CD14-positive monocyte (primary cell): ENCODE results near the gene RELL1. TPM values are rescaled to one million over a fixed set of nuclear protein-coding genes. Genes with fewer than 3 reads are reported as not detected.

Source experiments
- DNase-seq, 3 donors: peaks; one replicate each; pipeline ENCODE4 v3.0.0-alpha.2; 2011 to 2022
- H2AFZ ChIP-seq: 2 replicates; pipeline ENCODE4 v1.6.0; 2012; ENCODE audit warnings: mild to moderate bottlenecking, low read depth, low read length, inconsistent platforms; ENCODE audit not compliant: insufficient read depth, poor library complexity, severe bottlenecking
- H3K27ac ChIP-seq, 2 donors: 1 replicate in 1 of 2; 2 replicates in 1 of 2; pipeline ENCODE4 v1.5.1; 2012 to 2013; ENCODE audit warnings: low read length in 2 of 2, control low read depth in 1 of 2, inconsistent platforms in 1 of 2, low read depth in 1 of 2, mild to moderate bottlenecking in 1 of 2
- H3K27me3 ChIP-seq, 2 donors: one replicate each; pipeline versions ENCODE4 v1.6.0 to v1.6.1; 2011 to 2013; ENCODE audit warnings: low read length in 2 of 2; ENCODE audit not compliant: control insufficient read depth in 2 of 2, insufficient read depth in 2 of 2
- H3K36me3 ChIP-seq, 2 donors: replicated peaks in 1 of 2; 1 replicate in 1 of 2; 2 replicates in 1 of 2; pipeline versions ENCODE4 v1.5.1 to v1.6.1; 2012 to 2013; ENCODE audit warnings: low read length in 2 of 2, control low read depth in 1 of 2, inconsistent platforms in 1 of 2, mild to moderate bottlenecking in 1 of 2; ENCODE audit not compliant: insufficient read depth in 2 of 2, control insufficient read depth in 1 of 2
- H3K4me1 ChIP-seq, 2 donors: 1 replicate in 1 of 2; 2 replicates in 1 of 2; pipeline versions ENCODE4 v1.5.1 to v1.6.1; 2012 to 2013; ENCODE audit warnings: low read length in 2 of 2, control low read depth in 1 of 2, inconsistent platforms in 1 of 2, mild to moderate bottlenecking in 1 of 2, moderate library complexity in 1 of 2; ENCODE audit not compliant: insufficient read depth in 2 of 2, control insufficient read depth in 1 of 2
- H3K4me2 ChIP-seq: replicated peaks from 2 replicates; pipeline ENCODE3; 2012; ENCODE audit warnings: low read length, moderate library complexity, mild to moderate bottlenecking; ENCODE audit not compliant: poor library complexity, severe bottlenecking; ENCODE audit errors: extremely low read depth
- H3K4me3 ChIP-seq, 3 experiments: fragments of 200-600 bp in 1 of 3; sonication (generic) in 1 of 3; replicated peaks in 1 of 3; 1 replicate in 2 of 3; 2 replicates in 1 of 3; pipeline ENCODE4 v1.5.1; 2011 to 2013; ENCODE audit warnings: low read length in 3 of 3, mild to moderate bottlenecking in 3 of 3, control low read depth in 2 of 3, low read depth in 2 of 3, inconsistent platforms in 1 of 3, moderate library complexity in 1 of 3
- H3K79me2 ChIP-seq: 2 replicates; pipeline ENCODE4 v1.6.0; 2012; ENCODE audit warnings: mild to moderate bottlenecking, control low read depth, inconsistent platforms, low read length, moderate library complexity; ENCODE audit not compliant: insufficient read depth
- H3K9ac ChIP-seq: 2 replicates; pipeline ENCODE4 v1.6.0; 2017; ENCODE audit warnings: low read length, mild to moderate bottlenecking; ENCODE audit not compliant: insufficient read depth, poor library complexity, severe bottlenecking
- H3K9me3 ChIP-seq, 2 donors: replicated peaks in 1 of 2; 1 replicate in 1 of 2; 2 replicates in 1 of 2; pipeline versions ENCODE4 v1.5.1 to v1.6.1; 2012 to 2013; ENCODE audit warnings: low read length in 2 of 2, control low read depth in 1 of 2; ENCODE audit not compliant: control insufficient read depth in 1 of 2, insufficient read depth in 1 of 2
- H4K20me1 ChIP-seq: 2 replicates; pipeline ENCODE4 v1.6.0; 2012; ENCODE audit warnings: mild to moderate bottlenecking, low read length, control low read depth, moderate library complexity; ENCODE audit not compliant: insufficient read depth
- H3K27ac Mint-ChIP-seq, 7 donors: one replicate each; pipeline ENCODE4 v1.8.0; 2020; ENCODE audit warnings: mild to moderate bottlenecking in 7 of 7, mixed read lengths in 7 of 7, moderate library complexity in 6 of 7, inconsistent platforms in 2 of 7
- H3K27me3 Mint-ChIP-seq, 3 donors: one replicate each; pipeline ENCODE4 v1.8.0; 2021 to 2022; ENCODE audit warnings: low read depth in 3 of 3, mild to moderate bottlenecking in 3 of 3, mixed read lengths in 3 of 3, moderate library complexity in 3 of 3, inconsistent platforms in 1 of 3
- H3K36me3 Mint-ChIP-seq, 2 donors: one replicate each; pipeline ENCODE4 v1.8.0; 2020; ENCODE audit warnings: mixed read lengths in 2 of 2, inconsistent platforms in 1 of 2, mild to moderate bottlenecking in 1 of 2
- H3K4me1 Mint-ChIP-seq: one replicate; pipeline ENCODE4 v1.8.0; 2020; ENCODE audit warnings: mild to moderate bottlenecking, mixed read lengths
- H3K4me3 Mint-ChIP-seq, 2 donors: one replicate each; pipeline ENCODE4 v1.8.0; 2020; ENCODE audit warnings: mild to moderate bottlenecking in 2 of 2, mixed read lengths in 2 of 2, moderate library complexity in 1 of 2
- H3K9me3 Mint-ChIP-seq, 7 donors: one replicate each; pipeline ENCODE4 v1.8.0; 2020 to 2022; ENCODE audit warnings: mixed read lengths in 7 of 7, mild to moderate bottlenecking in 6 of 7, moderate library complexity in 6 of 7, inconsistent platforms in 2 of 7
- CTCF ChIP-seq: fragments of 200-600 bp; IDR thresholded peaks from one replicate; pipeline ENCODE4 v1.8.0; 2022; ENCODE audit warnings: antibody characterized with exemption, mild to moderate bottlenecking
- WGBS: methylation state at CpG from one replicate; pipeline ENCODE4 v1.1.5; 2013; ENCODE audit warnings: missing lambda C conversion rate; ENCODE audit not compliant: insufficient coverage; 5-methylcytosine and 5-hydroxymethylcytosine counted together
- intact Hi-C, 2 donors: fragments of 100-400 bp; cut with micrococcal nuclease; formaldehyde crosslinking; loops; one replicate each; pipeline versions ENCODE4 v1.15.0 to v1.15.1; 2023
- polyA plus RNA-seq, 3 donors: library from polyadenylated mRNA; depleted of rRNA in 1 of 3; unstranded in 2 of 3; stranded (reverse) in 1 of 3; fragments of 300-500 nt in 2 of 3; fragments of >200 nt in 1 of 3; fragmentation: Illumina TruSeq in 2 of 3; gene quantifications; 1 replicate in 2 of 3; 2 replicates in 1 of 3; pipeline ENCODE4 v1.2.3, GENCODE V29; 2012 to 2021

RELL1 gene
- polyA plus RNA-seq, 3 donors, result 13.3 to 30.2 (median 16.2) TPM

- Histone ChIP-seq H4K20me1 (no peaks in the 10 kb centered on the region), H3K4me2 (peak overlapping the region; percentile 34), H3K27ac (no peak overlapping the region), H3K9me3 (no peaks in the 10 kb centered on the region), H3K4me3 (peak overlapping the region in 1 of 3 experiments; percentile 16), H2AFZ (peak overlapping the region; percentile 18), H3K36me3 (no peaks in the 10 kb centered on the region), H3K9ac (no peak overlapping the region), H3K27me3 (no peaks in the 10 kb centered on the region), H3K79me2 (no peaks in the 10 kb centered on the region), H3K4me1 (peaks cover 44 to 51% of the 10 kb centered on the region in 2 donors)
- peak; percentile 62 to 73 (median 69) for DNase-seq
- H3K27ac Mint-ChIP-seq, result peak overlapping the region in 3 of 7 donors; percentile 23 to 63 (median 39)
- peaks cover 62% of the 10 kb centered on the region for H3K4me1 Mint-ChIP-seq
- WGBS, result 0% methylated on average over 5 of the region's 10 CpGs
- peak; percentile 98 for TF ChIP-seq CTCF
- H3K9me3 Mint-ChIP-seq, result peaks cover 4 to 13% (median 9%) of the 10 kb centered on the region in 7 donors
- H3K36me3 Mint-ChIP-seq, result peaks cover 6 to 9% of the 10 kb centered on the region in 2 donors
- H3K27me3 Mint-ChIP-seq, result peaks cover 0 to 2% (median 0%) of the 10 kb centered on the region in 3 donors
- intact Hi-C loops, result loop anchor here (5.0 to 10.0 kb wide), 5 partner anchors 84 to 434 kb away; partner anchors contain the start of genes PGM2 (in 1 of the 2) and RELL1 (in 1 of the 2)
- H3K4me3 Mint-ChIP-seq, result peak overlapping the region in 1 of 2 donors; percentile 83
These were observed 83.1 kb downstream of the RELL1 start for GRCh38 chr4:37603070-37603468.

- Histone ChIP-seq H3K9me3 (no peaks in the 10 kb centered on the region), H3K27ac (peak overlapping the region in 1 of 2 donors; percentile 60), H3K4me3 (no peak overlapping the region), H3K9ac (no peak overlapping the region), H3K4me1 (peaks cover 44 to 51% of the 10 kb centered on the region in 2 donors), H3K79me2 (no peaks in the 10 kb centered on the region), H3K27me3 (no peaks in the 10 kb centered on the region), H2AFZ (no peak overlapping the region), H3K36me3 (no peaks in the 10 kb centered on the region), H3K4me2 (no peak overlapping the region), H4K20me1 (no peaks in the 10 kb centered on the region)
- no peak for DNase-seq
- intact Hi-C loops, result loop anchor here (5.0 to 10.0 kb wide), 5 partner anchors 85 to 435 kb away; partner anchors contain the start of genes PGM2 (in 1 of the 2) and RELL1 (in 1 of the 2)
- peaks cover 4 to 6% of the 10 kb centered on the region in 2 donors for H3K36me3 Mint-ChIP-seq
- H3K9me3 Mint-ChIP-seq, result peaks cover 4 to 13% (median 9%) of the 10 kb centered on the region in 7 donors
- peak overlapping the region in 4 of 7 donors; percentile 23 to 76 (median 48) for H3K27ac Mint-ChIP-seq
- H3K4me1 Mint-ChIP-seq, result peaks cover 62% of the 10 kb centered on the region
- H3K27me3 Mint-ChIP-seq, result peaks cover 0 to under 1% (median 0%) of the 10 kb centered on the region in 3 donors
- TF ChIP-seq CTCF, result no peak
- 75% methylated on average over 8 of the region's 18 CpGs for WGBS
- H3K4me3 Mint-ChIP-seq, result no peak overlapping the region
These were observed 83.6 kb downstream of the RELL1 start for GRCh38 chr4:37602454-37603069.
